K562 (cell line): ENCODE data around the gene CLDN25. TPM values are rescaled to one million over a fixed set of nuclear protein-coding genes. Genes with fewer than 3 reads are reported as not detected.
A peak's percentile ranks its signal among the peaks of the same experiment; 100 is the strongest.

Experiments
- ATAC-seq: fragments of 200-7000 bp; cut with Tn5 transposase; 3 replicates; pipeline ENCODE4 v1.9.1; 2020; ENCODE audit warnings: moderate library complexity
- Bru-seq: library from RNA; stranded (reverse); fragments of 400-500 nt; gene quantifications from one replicate; lab custom pipeline; 2021; lab: Mats Ljungman, UMichigan
- BruChase-seq, 2 experiments: library from RNA; stranded (reverse); fragments of 400-500 nt; gene quantifications; one replicate each; lab custom pipeline; 2021; lab: Mats Ljungman, UMichigan
- BruUV-seq: library from RNA; stranded (reverse); fragments of 400-500 nt; replicated peaks from 2 replicates; lab custom pipeline; 2021; lab: Mats Ljungman, UMichigan
- CTCF ChIA-PET: fragments of 300-600 bp; formaldehyde crosslinking; extraction: SDS; loops from one replicate; lab custom pipeline; 2021; ENCODE audit warnings: low intra/inter-chr PET ratio; lab: Yijun Ruan, JAX
- POLR2A ChIA-PET: fragments of 300-600, 350-650 bp; sonication (Branson Sonifier 250); formaldehyde crosslinking; extraction: SDS; loops from one replicate; lab custom pipeline; 2021; ENCODE audit warnings: antibody characterized with exemption, inconsistent platforms; lab: Yijun Ruan, JAX
- DNase-seq, 4 experiments: peaks; one replicate each; pipeline versions ENCODE4 v3.0.0 to v3.0.0-alpha.2; 2011 to 2018; ENCODE audit warnings: low spot score in 3 of 4, mixed read lengths in 3 of 4; ENCODE audit errors: extremely low read depth in 1 of 4
- FAIRE-seq: peaks from 2 replicates; lab custom pipeline; 2011; peaks lifted over from hg19 to GRCh38; lab: Jason Lieb, UNC
- H2AFZ ChIP-seq: 2 replicates; pipeline ENCODE4 v1.6.0; 2011; ENCODE audit warnings: low read depth, low read length, control low read depth, inconsistent platforms
- H3K27ac ChIP-seq: fragments of 200-600 bp; 3 replicates; pipeline ENCODE4 v1.8.0; 2011; ENCODE audit warnings: low read depth, mild to moderate bottlenecking, control low read depth, inconsistent platforms, low read length, moderate library complexity, mixed read lengths; ENCODE audit errors: extremely low read depth
- H3K27me3 ChIP-seq, 2 experiments: fragments of 300-600 bp in 1 of 2; 2 replicates in 1 of 2; 3 replicates in 1 of 2; pipeline versions ENCODE4 v1.6.0 to v1.8.0; 2011; ENCODE audit warnings: inconsistent platforms in 2 of 2, low read length in 2 of 2, mild to moderate bottlenecking in 1 of 2, mixed read lengths in 1 of 2, moderate library complexity in 1 of 2; ENCODE audit not compliant: control insufficient read depth in 2 of 2, insufficient read depth in 2 of 2
- H3K36me3 ChIP-seq: fragments of 300-600 bp; 3 replicates; pipeline ENCODE4 v1.8.0; 2011; ENCODE audit warnings: mild to moderate bottlenecking, low read length, inconsistent platforms; ENCODE audit not compliant: control insufficient read depth, insufficient read depth
- H3K4me1 ChIP-seq, 2 experiments: fragments of 200-600 bp in 1 of 2; replicated peaks in 1 of 2; 2 replicates in 1 of 2; 3 replicates in 1 of 2; pipeline versions ENCODE4 v1.5.1 to v1.8.0; 2011; ENCODE audit warnings: inconsistent platforms in 2 of 2, low read length in 2 of 2, mild to moderate bottlenecking in 1 of 2, mixed read lengths in 1 of 2, moderate library complexity in 1 of 2; ENCODE audit not compliant: control insufficient read depth in 2 of 2, insufficient read depth in 2 of 2
- H3K4me2 ChIP-seq: 2 replicates; pipeline ENCODE4 v1.6.1; 2011; ENCODE audit warnings: low read length, control low read depth, inconsistent platforms, mixed read lengths; ENCODE audit not compliant: insufficient read depth
- H3K4me3 ChIP-seq: fragments of 200-600 bp; sonication (generic), shearing (Covaris generic); 2 replicates; pipeline ENCODE4 v1.5.1; 2016; ENCODE audit warnings: control low read depth, inconsistent platforms
- H3K79me2 ChIP-seq: fragments of 200-600 bp; 3 replicates; pipeline ENCODE4 v1.8.0; 2011; ENCODE audit warnings: low read length, inconsistent platforms; ENCODE audit not compliant: control insufficient read depth, insufficient read depth
- H3K9ac ChIP-seq, 2 experiments: 2 replicates each; pipeline versions ENCODE4 v1.6.0 to v1.6.1; 2011; ENCODE audit warnings: low read depth in 2 of 2, low read length in 2 of 2, control low read depth in 1 of 2, inconsistent platforms in 1 of 2, mild to moderate bottlenecking in 1 of 2, mixed read lengths in 1 of 2; ENCODE audit not compliant: insufficient read depth in 1 of 2
- H3K9me1 ChIP-seq: one replicate; pipeline ENCODE4 v1.6.0; 2011; ENCODE audit warnings: inconsistent platforms, mild to moderate bottlenecking, low read length, moderate library complexity; ENCODE audit not compliant: control insufficient read depth, insufficient read depth
- H3K9me3 ChIP-seq: replicated peaks from 2 replicates; pipeline ENCODE4 v1.5.1; 2011; ENCODE audit warnings: low read depth, low read length, inconsistent platforms; ENCODE audit not compliant: control insufficient read depth, insufficient read depth
- H4K20me1 ChIP-seq: replicated peaks from 2 replicates; pipeline ENCODE4 v1.6.1; 2011; ENCODE audit warnings: low read length, inconsistent platforms, mixed read lengths; ENCODE audit not compliant: control insufficient read depth, insufficient read depth
- NR3C1 ChIP-seq: sonication (generic); formaldehyde crosslinking; IDR thresholded peaks from 2 replicates; pipeline ENCODE4 v1.8.1; 2022; ENCODE audit warnings: missing genetic modification reagents
- ZC3H11A ChIP-seq: IDR thresholded peaks from 2 replicates; pipeline ENCODE4 v1.6.1; 2012; ENCODE audit warnings: low read depth, low read length, improper control_type of control experiment
- WGBS: fragments of 100-300 bp; shearing (Covaris generic); methylation state at CpG from one replicate; pipeline ENCODE4 v1.1.6; 2016; ENCODE audit warnings: low coverage, mixed read lengths; ENCODE audit not compliant: insufficient coverage; ENCODE audit errors: missing lambda C conversion rate; 5-methylcytosine and 5-hydroxymethylcytosine counted together
- in situ Hi-C: fragments of 300-500 bp; cut with MboI; formaldehyde crosslinking; loops from 4 replicates; pipeline ENCODE4 v1.15.0; 2018; ENCODE audit warnings: inconsistent platforms, mixed read lengths
- intact Hi-C: fragments of 100-400 bp; cut with micrococcal nuclease; formaldehyde crosslinking; loops from 2 replicates; pipeline ENCODE4 v1.14.2; 2022
- long read RNA-seq, 3 experiments: library from polyadenylated mRNA in 2 of 3; library from RNA in 1 of 3; unstranded in 2 of 3; stranded (forward) in 1 of 3; transcript quantifications; one replicate each; pipeline ENCODE4 v2.0.0, GENCODE V29; 2019 to 2022
- polyA minus RNA-seq, 3 experiments: library from RNA; depleted of rRNA, polyadenylated mRNA; stranded (reverse); fragments of >200 nt; gene quantifications; 2 replicates each; pipeline ENCODE4 v1.2.3, GENCODE V29; 2011
- polyA plus RNA-seq, 8 experiments: library from polyadenylated mRNA; depleted of rRNA in 4 of 8; stranded (reverse) in 5 of 8; unstranded in 3 of 8; fragments of >200 nt; fragmentation: Nextera tagmentation in 2 of 8; fragmentation: Illumina TruSeq in 1 of 8; extraction: Ambion mirVana in 2 of 8; extraction: Trizol in 1 of 8; gene quantifications; 2 replicates each; pipeline versions ENCODE4 v1.2.1 to v1.2.3, GENCODE V29; 2011 to 2014; ENCODE audit warnings: inconsistent platforms in 1 of 8, missing spikeins in 1 of 8
- total RNA-seq, 7 experiments: library from RNA; depleted of rRNA in 6 of 7; stranded (reverse); fragments of >200 nt in 6 of 7; fragmentation: Illumina TruSeq in 2 of 7; extraction: Trizol in 2 of 7; gene quantifications; 2 replicates each; pipeline versions ENCODE4 v1.2.1 to v1.2.3, GENCODE V29; 2011 to 2021; ENCODE audit warnings: low replicate concordance in 1 of 7

Gene CLDN25
- total RNA-seq (2011; cell fraction: chromatin; rRNA removed; ENCODE audit: low replicate concordance): not detected in 2 replicates
- not detected in 2 replicates for total RNA-seq (2011; cell fraction: nucleolus; rRNA removed)
- total RNA-seq (2011; cell fraction: nucleoplasm; rRNA removed): not detected in 2 replicates
- total RNA-seq (2014; rRNA removed) (not detected in 2 replicates), total RNA-seq (2014; rRNA removed; fragmentation: Illumina TruSeq; extraction: Trizol) (not detected in 2 replicates), total RNA-seq (2015; rRNA removed; fragmentation: Illumina TruSeq; extraction: Trizol) (not detected in 2 replicates), total RNA-seq (2021) (not detected in 2 replicates), polyA plus RNA-seq (2011; rRNA removed) (not detected in 2 replicates), polyA plus RNA-seq (2014; fragmentation: Illumina TruSeq; extraction: Trizol) (not detected in 2 replicates), polyA plus RNA-seq (2014; fragmentation: Nextera tagmentation; extraction: Ambion mirVana) (not detected), polyA plus RNA-seq (2014; rRNA removed) (not detected in 2 replicates), polyA minus RNA-seq (2011; rRNA and poly(A)+ RNA removed) (not detected in 2 replicates), Bru-seq, nascent RNA (percentile 27 among the genes with signal in this experiment), BruChase-seq, experiment 1, labeled RNA remaining after a 2-hour chase (not detected), BruChase-seq, experiment 2, labeled RNA remaining after a 6-hour chase (not detected)
- not detected in 2 replicates for polyA plus RNA-seq (2011; cell fraction: cytosol; rRNA removed)
- polyA plus RNA-seq (2011; cell fraction: nucleus; rRNA removed): not detected in 2 replicates
- not detected in 2 replicates for polyA plus RNA-seq (2012)
- polyA minus RNA-seq (2011; cell fraction: cytosol; rRNA and poly(A)+ RNA removed): not detected in 2 replicates
- polyA minus RNA-seq (2011; cell fraction: nucleus; rRNA and poly(A)+ RNA removed): not detected in 2 replicates
- long read RNA-seq, experiment 1: 0 reads
- long read RNA-seq, experiment 2: 0 reads
- long read RNA-seq, experiment 3: 0 reads

DNA sequence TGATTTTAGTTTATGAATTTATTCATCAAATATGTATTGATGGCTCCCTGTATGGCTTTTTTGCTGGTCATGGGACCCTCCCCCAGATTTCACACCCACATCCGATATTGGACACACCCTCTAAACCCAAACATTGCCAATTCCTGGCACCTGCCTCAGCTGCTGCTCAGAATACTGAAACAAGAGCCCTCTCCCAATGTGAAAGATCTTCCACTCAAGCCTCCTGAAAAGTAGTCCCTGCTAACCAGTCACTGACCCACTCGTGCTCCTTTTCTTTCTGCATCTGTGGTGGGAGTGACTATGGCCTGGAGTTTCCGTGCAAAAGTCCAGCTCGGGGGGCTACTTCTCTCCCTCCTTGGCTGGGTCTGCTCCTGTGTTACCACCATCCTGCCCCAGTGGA, at the start of gene CLDN25:
Gene CLDN25 (plus strand): TSS at position 301 of the 400 bp plus-strand sequence. CDS start 0 bp downstream, at position 301.
- TF ChIP-seq ZC3H11A: no peak
- no peak for TF ChIP-seq NR3C1 (CRISPR knock-in tag)
- Histone ChIP-seq H3K79me2 (no peaks in the 10 kb centered on the region), H3K27ac (no peak within 1 kb of the TSS), H3K36me3 (no peaks in the 10 kb centered on the region), H3K9me1 (no peaks in the 10 kb centered on the region), H4K20me1 (no peaks in the 10 kb centered on the region), H2AFZ (no peak within 1 kb of the TSS), H3K9ac (no peak within 1 kb of the TSS), H3K27me3 (peaks cover 25 to 38% of the 10 kb centered on the region in 2 experiments), H3K4me1 (no peaks in the 10 kb centered on the region; a peak in 1 of 5 replicates), H3K4me3 (no peak within 1 kb of the TSS), H3K4me2 (no peak within 1 kb of the TSS), H3K9me3 (no peaks in the 10 kb centered on the region)
- POLR2A ChIA-PET: no interaction called here
- FAIRE-seq: no peak
- in situ Hi-C loops: no loop called here
- CTCF ChIA-PET: no interaction called here
- ATAC-seq: no peak
- 0% methylated on average over 4 of the region's 4 CpGs for WGBS
- BruUV-seq: no TSS peak
- DNase-seq: no peak
- intact Hi-C loops: no loop called here
